ENCODE results near the gene KIN. TPM values are rescaled to one million over a fixed set of nuclear protein-coding genes. Genes with fewer than 3 reads are reported as not detected.
"Not testable (repeated sequence)": the region's sequence is repeated elsewhere in the genome, so short reads cannot be mapped to it uniquely, and the experiment has no call there.

The KIN gene
- total RNA-seq, 4 donors from 2014 or later, result 7.5 to 10.2 (median 8.1) TPM

GRCh38 chr10:7818295-7819120, 30.7 kb upstream of the KIN start, which contains the start of gene TAF3:
Gene TAF3 (plus strand): TSS chr10:7818505. CDS start chr10:7818710, 205 bp downstream.
- no peaks in the 10 kb centered on the region for H3K27me3 ChIP-seq
- intact Hi-C loops (cut with DNase I), result no loop called here
- 0% methylated on average over 39 to 53 of the region's 77 CpGs for WGBS, 2 donors

GRCh38 chr10:7817984-7818294, 30.1 kb upstream of the KIN start:
- no peaks in the 10 kb centered on the region for H3K27me3 ChIP-seq
- 0% methylated on average over 10 of the region's 10 CpGs for WGBS, 2 donors
- H3K9me3 ChIP-seq, result no peaks in the 10 kb centered on the region
- H3K4me1 ChIP-seq, result peaks cover 6 to 12% of the 10 kb centered on the region in 2 donors
- no peaks in the 10 kb centered on the region for H3K36me3 ChIP-seq
- intact Hi-C loops (cut with DNase I), result no loop called here
- peak overlapping the region; percentile 94 to 97 (median 94) for H3K4me3 ChIP-seq (replicated peaks in 1 of 3)
- peak overlapping the region in 1 of 3 donors; percentile 51 for H3K27ac ChIP-seq
- no peak for DNase-seq
- TF ChIP-seq, protein P1, sequence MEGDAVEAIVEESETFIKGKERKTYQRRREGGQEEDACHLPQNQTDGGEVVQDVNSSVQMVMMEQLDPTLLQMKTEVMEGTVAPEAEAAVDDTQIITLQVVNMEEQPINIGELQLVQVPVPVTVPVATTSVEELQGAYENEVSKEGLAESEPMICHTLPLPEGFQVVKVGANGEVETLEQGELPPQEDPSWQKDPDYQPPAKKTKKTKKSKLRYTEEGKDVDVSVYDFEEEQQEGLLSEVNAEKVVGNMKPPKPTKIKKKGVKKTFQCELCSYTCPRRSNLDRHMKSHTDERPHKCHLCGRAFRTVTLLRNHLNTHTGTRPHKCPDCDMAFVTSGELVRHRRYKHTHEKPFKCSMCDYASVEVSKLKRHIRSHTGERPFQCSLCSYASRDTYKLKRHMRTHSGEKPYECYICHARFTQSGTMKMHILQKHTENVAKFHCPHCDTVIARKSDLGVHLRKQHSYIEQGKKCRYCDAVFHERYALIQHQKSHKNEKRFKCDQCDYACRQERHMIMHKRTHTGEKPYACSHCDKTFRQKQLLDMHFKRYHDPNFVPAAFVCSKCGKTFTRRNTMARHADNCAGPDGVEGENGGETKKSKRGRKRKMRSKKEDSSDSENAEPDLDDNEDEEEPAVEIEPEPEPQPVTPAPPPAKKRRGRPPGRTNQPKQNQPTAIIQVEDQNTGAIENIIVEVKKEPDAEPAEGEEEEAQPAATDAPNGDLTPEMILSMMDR (IDR thresholded peaks at IDR 0.05), result no peak
- no peak for TF ChIP-seq POLR2A (IDR thresholded peaks at IDR 0.05)

More at GRCh38 chr10:7818295-7819120, 30.7 kb upstream of the KIN start, which contains the start of gene TAF3:
- Histone ChIP-seq H3K4me1 (peaks cover 6 to 12% of the 10 kb centered on the region in 2 donors), H3K36me3 (no peaks in the 10 kb centered on the region), H3K27ac (peak within 1 kb of the TSS in 2 of 3 donors; percentile 43 to 51), H3K4me3 (replicated peaks in 1 of 3) (peak within 1 kb of the TSS; percentile 94 to 97 (median 94)), H3K9me3 (no peaks in the 10 kb centered on the region)
- TF ChIP-seq, protein P1 (IDR thresholded peaks at IDR 0.05), result no peak
- TF ChIP-seq POLR2A (IDR thresholded peaks at IDR 0.05), result peak in 1 of 2 donors; percentile 77
- DNase-seq, result peak; percentile 92 to 95

DNA sequence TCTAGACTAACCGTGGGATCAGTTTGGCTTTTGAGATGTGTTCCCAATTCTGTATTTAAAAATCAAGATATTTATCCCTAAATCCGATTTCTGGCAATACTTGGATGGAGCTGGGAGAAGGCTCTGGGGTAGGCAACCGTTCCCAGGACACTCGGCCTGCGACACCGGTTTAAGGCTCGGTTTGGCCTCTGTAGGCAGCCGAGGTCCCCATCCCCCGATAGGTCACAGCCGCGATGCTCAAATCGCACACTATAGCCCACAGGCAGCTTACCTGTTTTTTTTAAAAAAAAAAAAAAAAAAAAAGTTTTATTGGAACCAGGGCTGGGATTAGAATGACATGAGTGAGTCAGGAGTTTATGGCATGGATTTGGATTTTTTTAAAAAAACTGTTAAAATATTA, 29.8 kb upstream of the KIN start:
- Histone ChIP-seq H3K27ac (no peak overlapping the region), H3K36me3 (no peaks in the 10 kb centered on the region), H3K4me1 (peaks cover 6 to 12% of the 10 kb centered on the region in 2 donors), H3K4me3 (replicated peaks in 1 of 3) (peak overlapping the region in 2 of 3 donors; percentile 94 to 97), H3K9me3 (no peaks in the 10 kb centered on the region), H3K27me3 (no peaks in the 10 kb centered on the region)
- intact Hi-C loops (cut with DNase I), result no loop called here
- 12 to 13% methylated on average over 12 of the region's 12 CpGs for WGBS, 2 donors
- no peak for TF ChIP-seq POLR2A (IDR thresholded peaks at IDR 0.05)
- TF ChIP-seq, protein P1 (IDR thresholded peaks at IDR 0.05), result no peak
- no peak for DNase-seq

DNA sequence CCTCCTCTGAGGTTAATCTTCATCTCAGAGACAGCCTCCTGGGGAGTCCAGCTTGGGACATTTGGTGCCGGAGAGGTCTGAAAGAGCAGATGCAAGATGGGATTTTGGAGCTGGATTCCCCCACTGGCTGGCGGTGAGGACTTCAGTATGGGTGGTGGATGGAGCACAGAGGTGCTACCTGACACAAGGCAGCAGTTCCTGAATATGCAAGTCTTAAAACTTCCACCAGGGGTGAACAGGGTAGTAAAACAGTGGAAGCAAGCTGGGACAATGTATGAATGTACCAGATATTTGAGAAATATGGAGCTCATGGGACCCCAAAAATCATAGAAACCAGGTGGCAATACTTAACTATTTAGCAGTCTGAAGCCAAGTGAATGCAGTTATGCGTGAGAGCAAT, 25.7 kb upstream of the KIN start:
- Histone ChIP-seq H3K4me1 (peaks cover 0 to 13% of the 10 kb centered on the region in 2 donors), H3K36me3 (no peaks in the 10 kb centered on the region), H3K27ac (no peak overlapping the region), H3K4me3 (replicated peaks in 1 of 3) (no peak overlapping the region), H3K27me3 (no peaks in the 10 kb centered on the region), H3K9me3 (no peaks in the 10 kb centered on the region)
- TF ChIP-seq POLR2A (IDR thresholded peaks at IDR 0.05), result no peak
- TF ChIP-seq, protein P1 (IDR thresholded peaks at IDR 0.05), result no peak
- 69 to 70% methylated on average over 3 of the region's 3 CpGs for WGBS, 2 donors
- intact Hi-C loops (cut with DNase I), result no loop called here
- no peak for DNase-seq

GRCh38 chr10:7811743-7812142, 23.9 kb upstream of the KIN start:
- H3K27me3 ChIP-seq; H3K4me3 ChIP-seq (replicated peaks in 1 of 3); H3K9me3 ChIP-seq; DNase-seq; H3K27ac ChIP-seq; intact Hi-C loops (cut with DNase I): not testable (repeated sequence)
- peaks cover 3 to 15% of the 10 kb centered on the region in 2 donors for H3K36me3 ChIP-seq
- peaks cover 0 to 10% of the 10 kb centered on the region in 2 donors for H3K4me1 ChIP-seq
- WGBS, 2 donors, result 69 to 79% methylated on average over 7 of the region's 7 CpGs
